Liver (tissue), 3 donors: ENCODE measurements around the gene PLA2G4A.

Source experiments
- CTCF ChIP-seq: fragments of 150-350 bp; IDR thresholded peaks from 2 replicates; pipeline ENCODE4 v1.5.1; 2017; ENCODE audit warnings: improper control_type of control experiment, low read depth, low read length; ENCODE audit not compliant: missing input control
- EGR1 ChIP-seq, 2 donors: IDR thresholded peaks; 2 replicates each; pipeline ENCODE4 v1.6.1; 2016 to 2018; ENCODE audit warnings: antibody characterized with exemption in 2 of 2, low read depth in 2 of 2
- GABPA ChIP-seq, 2 donors: IDR thresholded peaks in 1 of 2; conservative IDR thresholded peaks in 1 of 2; 2 replicates each; pipeline ENCODE4 v1.6.1; 2016; ENCODE audit warnings: antibody characterized with exemption in 2 of 2, mild to moderate bottlenecking in 1 of 2, moderate library complexity in 1 of 2
- HNF4A ChIP-seq, 2 donors: conservative IDR thresholded peaks; 2 replicates each; pipeline ENCODE4 v1.6.1; 2016; ENCODE audit warnings: antibody characterized with exemption in 2 of 2, mild to moderate bottlenecking in 2 of 2
- JUND ChIP-seq, 2 donors: IDR thresholded peaks; 2 replicates each; pipeline ENCODE4 v1.6.1; 2016; ENCODE audit warnings: antibody characterized with exemption in 2 of 2
- MAX ChIP-seq: IDR thresholded peaks from 2 replicates; pipeline ENCODE4 v1.6.1; 2016; ENCODE audit warnings: antibody characterized with exemption
- RAD21 ChIP-seq, 2 donors: IDR thresholded peaks; 2 replicates each; pipeline ENCODE4 v1.6.1; 2016; ENCODE audit warnings: antibody characterized with exemption in 2 of 2, mild to moderate bottlenecking in 2 of 2
- REST ChIP-seq: IDR thresholded peaks from 2 replicates; pipeline ENCODE4 v1.6.1; 2016; ENCODE audit warnings: antibody characterized with exemption, mild to moderate bottlenecking
- RXRA ChIP-seq, 2 donors: IDR thresholded peaks; 2 replicates each; pipeline ENCODE4 v1.6.1; 2017 to 2018; ENCODE audit warnings: antibody characterized with exemption in 2 of 2, mild to moderate bottlenecking in 1 of 2
- SP1 ChIP-seq: IDR thresholded peaks from 2 replicates; pipeline ENCODE4 v1.6.1; 2018; ENCODE audit warnings: antibody characterized with exemption, mild to moderate bottlenecking
- TAF1 ChIP-seq: conservative IDR thresholded peaks from 2 replicates; pipeline ENCODE4 v1.6.1; 2016; ENCODE audit warnings: antibody characterized with exemption, mild to moderate bottlenecking
- YY1 ChIP-seq: IDR thresholded peaks from 2 replicates; pipeline ENCODE4 v1.6.1; 2016; ENCODE audit warnings: antibody characterized with exemption, mild to moderate bottlenecking
- ZBTB33 ChIP-seq: IDR thresholded peaks from 2 replicates; pipeline ENCODE4 v1.6.1; 2016; ENCODE audit warnings: antibody characterized with exemption
- donor health status: healthy.
- donor health status: healthy.

- TF ChIP-seq CTCF: no peak
- TF ChIP-seq SP1: no peak
- no peak for TF ChIP-seq ZBTB33
- no peak for TF ChIP-seq REST
- no peak for TF ChIP-seq RAD21 (IDR thresholded peaks at IDR 0.05)
- no peak for TF ChIP-seq RXRA (IDR thresholded peaks at IDR 0.05)
- TF ChIP-seq MAX: no peak
- no peak for TF ChIP-seq EGR1 (IDR thresholded peaks at IDR 0.05; ENCODE audit: low read depth in 2 of 2)
- no peak for TF ChIP-seq HNF4A (conservative IDR thresholded peaks at IDR 0.05)
- TF ChIP-seq JUND (IDR thresholded peaks at IDR 0.05): no peak
- no peak for TF ChIP-seq TAF1
- no peak for TF ChIP-seq GABPA (IDR thresholded peaks at IDR 0.05 in 1 of 2, conservative IDR thresholded peaks at IDR 0.05 in 1 of 2)
- TF ChIP-seq YY1: no peak
Measured at GRCh38 chr1:186878356-186878755, 49.6 kb downstream of the PLA2G4A start.
